Measurements from ENCODE around the gene CLEC3A.

- TF ChIP-seq CTCF (IDR thresholded peaks at IDR 0.05) (no peak), ZFX (IDR thresholded peaks at IDR 0.05; ENCODE audit: borderline replicate concordance) (no peak)
Observed at GRCh38 chr16:78075800-78076199, 53.5 kb downstream of the CLEC3A start.

Measured in 22Rv1 (cell line).